GM12878 (cell line): ENCODE measurements around the gene CTXND1. TPM values are rescaled to one million over a fixed set of nuclear protein-coding genes. Genes with fewer than 3 reads are reported as not detected.

Experiments used
- ATAC-seq: fragments of 200-7000 bp; cut with Tn5 transposase; 3 replicates; pipeline ENCODE4 v1.9.1; 2020; ENCODE audit warnings: mild to moderate bottlenecking, moderate library complexity
- BruUV-seq: library from RNA; stranded (reverse); fragments of 400-500 nt; replicated peaks from 2 replicates; lab custom pipeline; 2021; lab: Mats Ljungman, UMichigan
- CTCF ChIA-PET: fragments of 300-600 bp; sonication (Branson Sonifier 250); formaldehyde crosslinking; extraction: SDS; loops from one replicate; lab custom pipeline; 2021; ENCODE audit warnings: inconsistent platforms; lab: Yijun Ruan, JAX
- POLR2A ChIA-PET: fragments of 350-600 bp; formaldehyde crosslinking; extraction: SDS; loops from one replicate; lab custom pipeline; 2021; ENCODE audit warnings: inconsistent platforms; lab: Charles Lee
- RAD21 ChIA-PET: fragments of 300-600 bp; sonication (Branson Sonifier 250); formaldehyde crosslinking; loops from one replicate; lab custom pipeline; 2023; ENCODE audit warnings: antibody characterized with exemption; ENCODE audit not compliant: unreplicated experiment; lab: Charles Lee
- SMC1A ChIA-PET: fragments of 300-600 bp; sonication (Branson Sonifier 250); formaldehyde crosslinking; loops from one replicate; lab custom pipeline; 2023; ENCODE audit not compliant: unreplicated experiment, uncharacterized antibody; lab: Charles Lee
- DNase-seq: peaks from one replicate; pipeline ENCODE4 v3.0.0-alpha.2; 2011; ENCODE audit warnings: low read depth, low spot score
- FAIRE-seq: peaks from 3 replicates; lab custom pipeline; 2011; peaks lifted over from hg19 to GRCh38; lab: Jason Lieb, UNC
- H2AFZ ChIP-seq: 2 replicates; pipeline ENCODE4 v1.6.0; 2011; ENCODE audit warnings: low read depth, low read length, control low read depth; ENCODE audit not compliant: control insufficient read depth
- H3K27ac ChIP-seq: 2 replicates; pipeline ENCODE4 v1.5.1; 2011; ENCODE audit warnings: control low read depth; ENCODE audit not compliant: control insufficient read depth, insufficient read depth
- H3K27me3 ChIP-seq, 2 experiments: replicated peaks in 1 of 2; 2 replicates each; pipeline versions ENCODE4 v1.6.0 to v1.6.1; 2011; ENCODE audit warnings: low read length in 1 of 2; ENCODE audit not compliant: control insufficient read depth in 2 of 2, insufficient read depth in 2 of 2
- H3K36me3 ChIP-seq, 2 experiments: 2 replicates each; pipeline ENCODE4 v1.5.1; 2011; ENCODE audit warnings: low read length in 1 of 2; ENCODE audit not compliant: control insufficient read depth in 2 of 2, insufficient read depth in 2 of 2
- H3K4me1 ChIP-seq: 2 replicates; pipeline ENCODE4 v1.6.1; 2011; ENCODE audit warnings: mild to moderate bottlenecking, low read length, moderate library complexity, mixed read lengths; ENCODE audit not compliant: control insufficient read depth, insufficient read depth
- H3K4me2 ChIP-seq: 2 replicates; pipeline ENCODE4 v1.6.0; 2011; ENCODE audit warnings: control low read depth; ENCODE audit not compliant: control insufficient read depth, insufficient read depth
- H3K4me3 ChIP-seq: fragments of 200-600 bp; sonication (generic); 2 replicates; pipeline ENCODE4 v1.5.1; 2016
- H3K79me2 ChIP-seq: 2 replicates; pipeline ENCODE4 v1.6.0; 2011; ENCODE audit warnings: low read length; ENCODE audit not compliant: control insufficient read depth, insufficient read depth
- H3K9ac ChIP-seq: 2 replicates; pipeline ENCODE4 v1.8.0; 2011; ENCODE audit warnings: low read length, control low read depth, mixed read lengths; ENCODE audit not compliant: control insufficient read depth, insufficient read depth
- H3K9me3 ChIP-seq: replicated peaks from 3 replicates; pipeline ENCODE4 v1.5.1; 2011; ENCODE audit warnings: mild to moderate bottlenecking, low read length; ENCODE audit not compliant: control insufficient read depth, insufficient read depth
- H4K20me1 ChIP-seq: 2 replicates; pipeline ENCODE4 v1.6.0; 2011; ENCODE audit not compliant: control insufficient read depth, insufficient read depth
- ATF3 ChIP-seq: IDR thresholded peaks from 2 replicates; pipeline ENCODE4 v1.6.1; 2011; ENCODE audit warnings: low read depth, mild to moderate bottlenecking, low read length, moderate library complexity, borderline replicate concordance; ENCODE audit errors: extremely low read depth
- CEBPZ ChIP-seq: fragments of 150-350 bp; IDR thresholded peaks from 2 replicates; pipeline ENCODE4 v1.6.1; 2016; ENCODE audit warnings: low read depth, low read length
- WGBS: methylation state at CpG from one replicate; pipeline ENCODE4 v1.1.6; 2016; ENCODE audit warnings: low lambda C conversion rate; ENCODE audit not compliant: insufficient replicate concordance, insufficient coverage; ENCODE audit errors: missing lambda C conversion rate; 5-methylcytosine and 5-hydroxymethylcytosine counted together
- in situ Hi-C: fragments of 300-500 bp; cut with MboI; formaldehyde crosslinking; loops from 9 replicates; pipeline ENCODE4 v1.14.3; 2018; ENCODE audit warnings: mixed read lengths
- intact Hi-C: fragments of 100-400 bp; cut with micrococcal nuclease; formaldehyde crosslinking; loops from one replicate; pipeline ENCODE4 v1.14.2; 2022; ENCODE audit not compliant: unreplicated experiment
- polyA plus RNA-seq, 11 experiments: library from polyadenylated mRNA; depleted of rRNA in 4 of 11; unstranded in 6 of 11; stranded (reverse) in 5 of 11; fragments of >200 nt; fragmentation: Nextera tagmentation in 4 of 11; fragmentation: Illumina TruSeq in 1 of 11; extraction: Ambion mirVana in 4 of 11; extraction: Trizol in 1 of 11; gene quantifications; 1 replicate in 1 of 11; 2 replicates in 10 of 11; pipeline versions ENCODE4 v1.2.1 to v1.2.3, GENCODE V29; 2011 to 2016; ENCODE audit warnings: inconsistent platforms in 2 of 11, missing spikeins in 2 of 11, low read depth in 1 of 11
- total RNA-seq, 4 experiments: library from RNA; depleted of rRNA in 3 of 4; stranded (reverse); fragments of >200 nt in 3 of 4; fragmentation: Illumina TruSeq in 1 of 4; extraction: Trizol in 1 of 4; gene quantifications; 2 replicates each; pipeline versions ENCODE4 v1.2.1 to v1.2.3, GENCODE V29; 2013 to 2021

CTXND1 gene
- total and polyA plus RNA-seq, 10 of the 15 experiments (the other 5 are each of a cell fraction or from before 2014, with no cell fraction given) = under 0.01 to 0.03 (median 0.02) TPM; not detected in 7

GRCh38 chr15:80162059-80162554 is 89.9 kb downstream of the CTXND1 start (continued):
- no peak for TF ChIP-seq CEBPZ

- ChIA-PET SMC1A (interaction anchor here (0.6 to 1.7 kb wide), 2 partner anchors 11 to 17 kb away, joined by 3 to 4 read pairs; no protein-coding TSS in a partner anchor), RAD21 (interaction anchor here (1.3 kb wide), 1 partner anchor 308 kb away, joined by 3 read pairs; no protein-coding TSS in a partner anchor), CTCF (interaction anchor here (0.7 to 2.6 kb wide), 4 partner anchors 10 to 308 kb away, joined by 3 to 8 read pairs (median 6); no protein-coding TSS in a partner anchor), POLR2A (no interaction called here)
- Histone ChIP-seq H3K4me1 (peaks cover 19% of the 10 kb centered on the region), H3K4me2 (no peak overlapping the region), H3K36me3 (peaks cover 4 to 12% of the 10 kb centered on the region in 2 experiments), H4K20me1 (no peaks in the 10 kb centered on the region), H2AFZ (no peak overlapping the region), H3K79me2 (no peaks in the 10 kb centered on the region), H3K27me3 (no peaks in the 10 kb centered on the region), H3K4me3 (no peak overlapping the region), H3K9me3 (no peaks in the 10 kb centered on the region), H3K27ac (no peak overlapping the region), H3K9ac (no peak overlapping the region)
- in situ Hi-C loops (no loop called here), intact Hi-C loops (no loop called here)
- ATAC-seq = no peak
- no peak for TF ChIP-seq ATF3
- WGBS = 96% methylated on average over 6 of the region's 6 CpGs
- no peak for DNase-seq
- no peak for FAIRE-seq
- BruUV-seq = no TSS peak
These were observed 90.5 kb downstream of the CTXND1 start for GRCh38 chr15:80161468-80162016.
